Measurements from ENCODE around the gene LEP.
A peak's percentile ranks its signal among the peaks of the same experiment; 100 is the strongest.

The LEP gene

DNA sequence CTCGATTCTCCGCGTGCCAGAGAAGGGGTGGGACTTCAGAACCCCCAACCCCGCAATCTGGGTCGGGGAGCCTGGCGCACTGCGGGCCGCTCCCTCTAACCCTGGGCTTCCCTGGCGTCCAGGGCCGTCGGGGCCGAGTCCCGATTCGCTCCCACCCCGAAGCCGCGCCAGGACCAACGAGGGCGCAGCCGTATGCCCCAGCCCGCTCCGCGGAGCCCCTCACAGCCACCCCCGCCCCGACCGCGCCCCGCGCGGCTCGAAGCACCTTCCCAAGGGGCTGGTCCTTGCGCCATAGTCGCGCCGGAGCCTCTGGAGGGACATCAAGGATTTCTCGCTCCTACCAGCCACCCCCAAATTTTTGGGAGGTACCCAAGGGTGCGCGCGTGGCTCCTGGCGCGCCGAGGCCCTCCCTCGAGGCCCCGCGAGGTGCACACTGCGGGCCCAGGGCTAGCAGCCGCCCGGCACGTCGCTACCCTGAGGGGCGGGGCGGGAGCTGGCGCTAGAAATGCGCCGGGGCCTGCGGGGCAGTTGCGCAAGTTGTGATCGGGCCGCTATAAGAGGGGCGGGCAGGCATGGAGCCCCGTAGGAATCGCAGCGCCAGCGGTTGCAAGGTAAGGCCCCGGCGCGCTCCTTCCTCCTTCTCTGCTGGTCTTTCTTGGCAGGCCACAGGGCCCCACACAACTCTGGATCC lies at the start of gene LEP:
Gene LEP (plus strand): TSS at position 583 of the 691 bp plus-strand sequence. CDS start 10,741 bp downstream, outside the sequence.
- DNase-seq (ENCODE audit: low read depth in 2 of 2), result no peak

GRCh38 chr7:128192497-128193142 lies 48.5 kb upstream of the LEP start:
- no peak for DNase-seq (ENCODE audit: low read depth in 2 of 2)

DNA sequence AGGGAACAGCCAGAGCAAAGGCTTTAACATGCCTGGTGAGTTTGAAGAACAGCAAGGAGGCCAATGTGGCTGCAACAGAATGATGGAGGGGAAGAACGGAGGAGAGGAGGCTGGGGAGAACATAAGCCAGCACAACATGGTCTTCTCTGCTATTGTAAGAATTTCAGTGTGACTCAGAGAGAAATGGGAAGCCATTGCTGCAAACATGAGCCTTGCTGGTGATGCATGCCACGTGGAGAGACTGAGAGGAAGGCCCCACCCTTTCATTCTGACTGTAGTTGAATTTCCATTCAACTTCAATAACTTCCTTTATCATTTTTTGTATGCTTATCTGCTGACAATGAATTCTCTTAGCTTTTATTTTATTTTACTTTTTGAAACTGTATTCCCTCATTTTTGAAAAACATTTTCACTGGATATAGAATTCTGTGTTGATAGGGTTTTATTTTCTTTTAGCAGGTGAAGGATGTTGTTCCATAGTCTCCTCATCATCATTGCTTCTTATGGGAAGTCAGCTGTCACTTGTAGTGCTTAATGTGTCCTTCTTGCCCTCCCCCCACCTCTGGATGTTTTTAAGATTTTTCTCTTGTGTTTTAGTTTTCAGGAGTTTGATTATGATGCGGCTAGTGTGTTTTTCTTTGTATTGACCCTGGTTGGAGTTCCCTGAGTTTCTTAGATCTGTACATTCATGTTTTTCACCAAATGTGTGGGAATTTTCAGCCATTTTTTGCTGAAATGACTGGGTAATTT lies 46.4 kb upstream of the LEP start:
- no peak for DNase-seq (ENCODE audit: low read depth in 2 of 2)

- DNase-seq (ENCODE audit: low read depth in 2 of 2), result no peak
These were observed 43.5 kb upstream of the LEP start for GRCh38 chr7:128197589-128197988.

DNA sequence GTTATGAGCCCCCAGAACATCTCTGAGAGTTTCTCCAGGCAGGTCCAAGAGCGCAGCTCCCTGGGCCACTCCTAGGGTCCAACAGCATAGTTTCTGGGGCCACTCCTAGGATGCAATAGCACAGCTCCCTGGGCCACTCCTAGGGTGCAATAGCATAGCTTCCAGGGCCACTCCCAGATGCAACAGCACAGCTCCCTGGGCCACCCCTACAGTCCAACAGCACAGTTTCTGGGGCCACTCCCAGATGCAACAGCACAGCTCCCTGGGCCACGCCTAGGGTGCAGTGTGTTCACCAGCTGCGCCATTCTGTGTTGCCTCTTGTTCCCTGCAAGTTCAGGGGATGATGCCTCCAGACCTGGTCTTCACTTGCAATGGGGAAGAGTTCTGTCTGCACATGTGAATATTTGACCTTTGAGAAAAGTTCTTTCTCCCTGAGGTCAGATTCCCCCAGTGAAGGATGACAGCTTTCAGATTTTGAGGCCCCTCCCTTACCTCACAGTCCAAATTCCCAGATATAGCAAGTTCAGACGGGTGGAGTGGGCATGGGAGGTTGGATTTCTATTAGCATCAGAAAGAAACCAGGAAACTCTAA lies 43.0 kb upstream of the LEP start:
- no peak for DNase-seq (ENCODE audit: low read depth in 2 of 2)

DNA sequence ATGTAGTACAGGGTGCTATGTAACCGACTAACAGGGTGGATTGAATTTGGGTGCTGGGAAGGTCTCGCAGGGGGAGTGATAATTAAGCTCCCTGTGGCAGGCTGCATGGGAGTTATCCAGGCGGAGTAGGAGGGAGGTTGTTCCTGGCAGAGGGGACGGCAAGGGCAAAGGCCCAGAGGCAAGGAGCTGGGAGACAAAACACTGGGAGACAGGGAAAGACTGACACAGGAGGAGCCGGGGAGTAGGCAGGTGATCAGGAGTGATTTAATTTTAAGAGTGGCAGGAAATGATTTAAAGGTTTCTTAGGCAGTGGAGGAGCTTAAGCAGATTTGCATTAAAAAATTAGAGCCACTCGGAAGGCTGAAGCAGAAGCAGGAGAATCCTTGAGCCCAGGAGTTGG lies 40.7 kb upstream of the LEP start:
- DNase-seq (ENCODE audit: low read depth in 2 of 2), result no peak

GRCh38 chr7:128201067-128201689 lies 39.9 kb upstream of the LEP start:
- DNase-seq (ENCODE audit: low read depth in 2 of 2), result no peak

DNA sequence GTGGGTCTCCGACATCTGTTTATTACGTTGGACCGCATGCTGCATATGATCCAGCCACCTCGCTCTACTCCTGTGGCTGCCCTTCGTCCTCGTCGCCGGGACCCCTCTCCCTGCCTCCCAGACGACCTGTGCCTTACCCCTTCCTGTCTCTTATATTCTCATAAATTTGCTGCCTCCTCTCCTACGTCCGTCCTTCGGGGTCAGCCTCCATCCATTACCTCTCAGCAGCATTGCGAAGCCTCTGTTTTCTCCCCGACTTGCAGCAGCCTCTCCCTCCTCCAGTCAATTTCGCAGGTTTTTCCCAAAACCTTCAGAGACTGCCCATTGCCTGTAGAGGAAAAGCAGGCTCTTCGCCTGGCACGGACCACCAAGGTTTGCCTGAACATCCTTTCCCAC lies 39.4 kb upstream of the LEP start:
- no peak for DNase-seq (ENCODE audit: low read depth in 2 of 2)

DNA sequence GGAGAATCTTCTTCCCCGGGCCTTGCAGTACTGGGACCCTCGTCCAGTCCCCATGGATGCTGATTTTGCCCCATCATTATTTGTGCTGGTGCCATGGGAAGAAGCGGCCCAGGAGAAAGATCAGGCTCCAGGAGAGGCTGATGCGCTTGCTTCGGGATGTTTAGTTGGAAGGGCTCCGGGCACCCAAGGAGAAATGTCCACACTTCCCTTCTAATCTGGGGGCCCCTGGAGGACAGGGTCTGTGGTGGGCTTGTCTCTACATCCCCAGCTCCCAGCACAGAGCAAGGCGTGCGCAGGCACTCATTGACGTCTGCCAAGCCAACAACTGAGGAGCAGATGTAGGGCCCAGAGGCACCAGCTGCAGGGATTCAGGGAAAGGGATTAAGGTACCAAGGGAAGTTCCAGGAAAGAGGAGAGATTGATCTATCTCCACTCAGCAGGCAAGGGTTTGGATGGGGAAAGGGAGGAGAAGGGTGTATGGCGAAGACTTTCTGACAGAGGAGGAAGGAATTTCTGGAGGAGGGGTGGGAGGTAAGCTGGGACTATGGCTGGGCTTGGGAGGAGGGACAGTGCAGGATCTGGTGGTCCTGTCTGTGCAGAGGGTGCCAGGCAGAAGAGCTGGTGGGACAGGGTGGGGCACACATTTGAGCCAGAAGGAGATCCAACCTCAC lies 38.7 kb upstream of the LEP start:
- DNase-seq (ENCODE audit: low read depth in 2 of 2), result no peak

- no peak for DNase-seq (ENCODE audit: low read depth in 2 of 2)
These were observed 38.0 kb upstream of the LEP start for GRCh38 chr7:128203047-128203491.

GRCh38 chr7:128203710-128204214 lies 37.3 kb upstream of the LEP start:
- no peak for DNase-seq (ENCODE audit: low read depth in 2 of 2)

- no peak for DNase-seq (ENCODE audit: low read depth in 2 of 2)
These were observed 36.6 kb upstream of the LEP start for GRCh38 chr7:128204455-128204854.

DNA sequence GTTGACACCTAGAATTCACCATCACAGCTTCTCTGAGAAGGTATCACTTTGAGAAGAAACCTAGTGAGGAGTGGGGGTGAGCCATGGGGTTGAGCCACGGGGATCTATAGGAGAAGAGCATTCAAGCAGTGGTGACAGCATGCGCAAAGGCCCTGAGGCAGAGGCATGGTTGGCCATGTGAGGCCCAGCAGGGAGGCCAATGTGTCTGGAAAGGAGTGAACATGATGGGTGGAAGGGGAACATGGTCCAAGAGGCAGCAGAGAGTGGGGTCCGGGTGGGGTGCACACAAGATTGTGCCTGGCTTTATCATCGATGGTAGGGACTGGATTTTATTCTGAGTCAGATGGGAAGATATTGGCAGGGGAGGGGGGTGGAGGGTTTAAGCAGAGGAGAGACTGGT lies 36.0 kb upstream of the LEP start:
- no peak for DNase-seq (ENCODE audit: low read depth in 2 of 2)

DNA sequence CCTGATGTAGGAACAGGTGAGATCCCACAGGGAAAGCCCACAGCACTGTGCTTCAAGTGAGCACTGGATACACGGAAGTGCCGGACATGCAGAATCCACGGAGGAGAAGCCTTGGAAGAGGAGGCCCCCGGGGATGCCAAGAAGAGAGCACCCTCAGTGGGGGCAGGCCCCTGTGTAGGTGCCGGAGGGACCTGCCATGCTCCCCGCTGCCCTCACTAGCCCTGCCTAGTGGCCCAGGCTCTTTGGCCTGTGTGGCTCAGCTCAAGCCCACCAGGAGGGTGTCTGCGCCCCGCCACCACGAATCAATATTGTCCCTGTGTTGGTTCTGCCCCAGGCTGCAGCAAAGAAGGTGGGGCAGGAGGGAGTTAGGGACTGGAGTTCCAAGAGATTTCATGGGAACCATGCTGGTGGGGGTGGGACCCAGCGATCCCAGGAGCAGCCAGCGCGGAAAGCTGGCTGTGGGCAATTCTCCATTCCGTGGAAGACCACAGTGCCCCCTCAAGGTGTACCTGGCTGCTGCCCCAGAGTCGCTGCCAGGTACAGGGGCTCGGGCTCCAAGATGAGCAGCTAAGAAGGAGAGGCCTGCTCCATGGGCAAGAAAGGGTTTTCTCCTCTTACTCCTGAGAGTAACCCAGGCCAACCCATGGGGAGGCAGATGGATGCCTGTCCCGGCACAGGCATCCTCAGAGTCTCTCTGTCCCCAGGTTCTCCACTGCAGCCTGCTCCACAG lies 34.9 kb upstream of the LEP start:
- no peak for DNase-seq (ENCODE audit: low read depth in 2 of 2)

DNA sequence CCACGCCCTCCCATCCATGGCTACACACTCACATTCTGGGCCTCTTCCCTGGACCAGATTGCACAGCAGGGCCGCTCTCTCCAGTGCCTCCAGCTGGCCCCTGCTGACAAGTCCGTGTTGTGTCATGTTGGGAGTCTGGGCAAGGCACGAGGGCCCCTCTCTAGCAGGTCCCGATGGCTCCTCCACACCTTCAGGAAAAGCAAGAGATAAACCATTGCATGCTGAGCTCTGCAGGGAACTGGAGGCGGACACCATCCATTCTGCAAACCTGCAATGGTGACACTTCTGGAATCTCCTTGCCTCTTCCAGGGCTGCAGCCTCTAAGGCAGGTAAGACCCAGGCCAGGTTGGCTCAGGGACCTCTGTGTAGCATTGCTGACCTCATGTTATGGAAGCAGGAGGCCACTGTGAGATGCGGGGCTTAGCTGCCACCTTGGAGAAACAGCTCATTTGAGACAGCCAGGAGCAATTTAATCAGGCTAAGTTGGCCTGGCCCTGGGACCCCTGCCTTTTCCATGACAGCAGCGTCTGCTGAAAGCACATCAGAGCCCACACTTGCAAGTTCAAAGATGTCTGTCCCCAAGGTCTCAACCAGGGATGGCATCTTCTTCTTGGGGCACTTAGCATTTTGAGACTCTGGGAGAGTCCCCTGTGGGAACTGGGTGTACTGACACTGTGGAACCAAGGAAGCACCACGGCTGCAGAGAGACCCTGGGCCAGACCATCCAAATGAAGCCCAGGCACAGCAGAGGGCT lies 34.2 kb upstream of the LEP start:
- DNase-seq (ENCODE audit: low read depth in 2 of 2), result no peak

- no peak for DNase-seq (ENCODE audit: low read depth in 2 of 2)
These were observed 33.5 kb upstream of the LEP start for GRCh38 chr7:128207609-128208008.

- peak; percentile 36 to 39 for DNase-seq (ENCODE audit: low read depth in 2 of 2)
These were observed 31.6 kb upstream of the LEP start for GRCh38 chr7:128209229-128210035.

DNA sequence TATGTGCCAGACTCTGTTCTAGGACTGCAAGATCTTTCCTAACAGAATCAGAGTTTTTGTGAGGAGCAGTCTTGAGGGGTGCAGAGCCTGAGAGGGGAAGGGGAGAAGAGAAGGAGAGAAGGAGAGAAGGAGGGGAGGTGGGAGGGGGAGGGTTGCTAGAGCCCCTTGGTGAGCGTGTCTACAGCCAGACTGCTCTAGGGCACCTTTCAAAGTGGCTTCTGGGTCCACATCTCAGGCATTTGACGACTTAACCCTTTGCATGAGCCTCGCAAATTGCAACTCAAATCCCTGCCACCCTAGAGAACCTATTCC lies 31.1 kb upstream of the LEP start:
- DNase-seq (ENCODE audit: low read depth in 2 of 2), result no peak
